Peyer's patch (tissue), 4 donors: Measurements from ENCODE around the gene THRA.

Source experiments
- POLR2A ChIP-seq, 2 donors: fragments of 450-650 bp; IDR thresholded peaks; one replicate each; pipeline ENCODE4 v1.5.1; 2017; ENCODE audit warnings: antibody characterized with exemption in 2 of 2, mild to moderate bottlenecking in 2 of 2, moderate library complexity in 2 of 2
- TF ChIP-seq, protein P1 (sequence below), 6 experiments: fragments of 450-650 bp in 4 of 6; fragments of 200-600 bp in 2 of 6; sonication (generic) in 1 of 6; IDR thresholded peaks; one replicate each; pipeline ENCODE4 v1.5.1; 2017 to 2019; ENCODE audit warnings: antibody characterized with exemption in 6 of 6, mild to moderate bottlenecking in 3 of 6, moderate library complexity in 1 of 6

- TF ChIP-seq, protein P1, sequence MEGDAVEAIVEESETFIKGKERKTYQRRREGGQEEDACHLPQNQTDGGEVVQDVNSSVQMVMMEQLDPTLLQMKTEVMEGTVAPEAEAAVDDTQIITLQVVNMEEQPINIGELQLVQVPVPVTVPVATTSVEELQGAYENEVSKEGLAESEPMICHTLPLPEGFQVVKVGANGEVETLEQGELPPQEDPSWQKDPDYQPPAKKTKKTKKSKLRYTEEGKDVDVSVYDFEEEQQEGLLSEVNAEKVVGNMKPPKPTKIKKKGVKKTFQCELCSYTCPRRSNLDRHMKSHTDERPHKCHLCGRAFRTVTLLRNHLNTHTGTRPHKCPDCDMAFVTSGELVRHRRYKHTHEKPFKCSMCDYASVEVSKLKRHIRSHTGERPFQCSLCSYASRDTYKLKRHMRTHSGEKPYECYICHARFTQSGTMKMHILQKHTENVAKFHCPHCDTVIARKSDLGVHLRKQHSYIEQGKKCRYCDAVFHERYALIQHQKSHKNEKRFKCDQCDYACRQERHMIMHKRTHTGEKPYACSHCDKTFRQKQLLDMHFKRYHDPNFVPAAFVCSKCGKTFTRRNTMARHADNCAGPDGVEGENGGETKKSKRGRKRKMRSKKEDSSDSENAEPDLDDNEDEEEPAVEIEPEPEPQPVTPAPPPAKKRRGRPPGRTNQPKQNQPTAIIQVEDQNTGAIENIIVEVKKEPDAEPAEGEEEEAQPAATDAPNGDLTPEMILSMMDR (IDR thresholded peaks at IDR 0.05), result no peak
- no peak for TF ChIP-seq POLR2A (IDR thresholded peaks at IDR 0.05)
Measured at GRCh38 chr17:40106760-40107521, 44.2 kb downstream of the THRA start.
